GM19351 (cell line): ENCODE measurements around the gene SLC29A1.
"Not testable (repeated sequence)": the region's sequence is repeated elsewhere in the genome, so short reads cannot be mapped to it uniquely, and the experiment has no call there.

ENCODE experiments used
- ATAC-seq: cut with Tn5 transposase; IDR thresholded peaks from one replicate; pipeline ENCODE4 v1.9.1; 2021; ENCODE audit warnings: mild to moderate bottlenecking, moderate library complexity; ENCODE audit not compliant: unreplicated experiment

Gene SLC29A1

GRCh38 chr6:44193307-44193910 lies 30.0 kb upstream of the SLC29A1 start:
- no peak for ATAC-seq

GRCh38 chr6:44194326-44194725 lies 29.1 kb upstream of the SLC29A1 start:
- no peak for ATAC-seq

DNA sequence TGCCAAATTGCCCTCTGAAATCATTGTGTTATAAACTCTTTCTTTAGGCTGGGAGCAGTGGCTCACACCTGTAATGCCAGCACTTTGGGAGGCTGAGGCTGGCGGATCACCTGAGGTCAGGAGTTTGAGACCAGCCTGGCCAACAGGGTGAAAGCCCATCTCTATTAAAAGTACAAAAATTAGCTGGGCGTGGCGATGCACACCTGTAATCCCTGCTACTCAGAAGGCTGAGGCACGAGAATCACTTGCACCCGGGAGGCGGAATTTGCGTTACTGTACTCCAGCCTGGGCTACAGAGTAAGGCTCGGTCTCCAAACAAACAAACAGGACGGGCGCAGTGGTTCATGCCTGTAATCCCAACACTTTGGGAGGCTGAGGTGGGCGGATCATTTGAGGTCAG lies 27.0 kb upstream of the SLC29A1 start:
- not testable (repeated sequence) for ATAC-seq

- ATAC-seq, result no peak
Observed at GRCh38 chr6:44198684-44199083, 24.7 kb upstream of the SLC29A1 start.

- ATAC-seq, result no peak
Observed at GRCh38 chr6:44199883-44200282, 23.5 kb upstream of the SLC29A1 start.

DNA sequence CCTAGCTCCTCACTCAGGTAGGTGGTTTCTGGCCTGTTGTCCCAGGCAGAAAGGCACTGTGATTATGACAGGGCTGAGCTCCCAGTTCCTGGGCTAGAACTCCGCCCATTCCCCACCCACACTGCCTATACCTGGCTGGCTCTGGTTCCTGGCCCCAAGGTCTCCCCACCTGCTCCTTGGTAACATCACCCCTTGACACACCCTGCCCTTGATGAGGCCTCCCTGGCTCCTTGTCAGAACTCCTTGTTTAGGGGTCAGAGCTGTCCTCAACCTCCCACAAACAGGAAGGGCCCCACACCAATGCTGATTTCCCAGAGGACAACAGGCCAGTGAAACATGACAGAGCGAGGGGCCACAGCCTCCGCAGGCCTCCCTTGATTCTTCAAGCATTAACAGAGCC lies 22.2 kb upstream of the SLC29A1 start:
- no peak for ATAC-seq

- ATAC-seq, result no peak
Observed at GRCh38 chr6:44201638-44202303, 21.6 kb upstream of the SLC29A1 start.

GRCh38 chr6:44202332-44202971 lies 20.9 kb upstream of the SLC29A1 start:
- no peak for ATAC-seq

GRCh38 chr6:44202972-44203750 lies 20.2 kb upstream of the SLC29A1 start:
- ATAC-seq, result no peak

GRCh38 chr6:44203955-44204354 lies 19.4 kb upstream of the SLC29A1 start:
- no peak for ATAC-seq

GRCh38 chr6:44207966-44208365 lies 15.4 kb upstream of the SLC29A1 start:
- ATAC-seq, result no peak

GRCh38 chr6:44211284-44211683 lies 12.1 kb upstream of the SLC29A1 start:
- no peak for ATAC-seq

GRCh38 chr6:44214307-44214706 lies 9.1 kb upstream of the SLC29A1 start:
- no peak for ATAC-seq

GRCh38 chr6:44216677-44217331 lies 6.6 kb upstream of the SLC29A1 start, which contains the start of gene MYMX:
Gene MYMX, plus strand, starts transcription at chr6:44216926. Its CDS starts 546 bp downstream, at chr6:44217472.
- no peak for ATAC-seq

DNA sequence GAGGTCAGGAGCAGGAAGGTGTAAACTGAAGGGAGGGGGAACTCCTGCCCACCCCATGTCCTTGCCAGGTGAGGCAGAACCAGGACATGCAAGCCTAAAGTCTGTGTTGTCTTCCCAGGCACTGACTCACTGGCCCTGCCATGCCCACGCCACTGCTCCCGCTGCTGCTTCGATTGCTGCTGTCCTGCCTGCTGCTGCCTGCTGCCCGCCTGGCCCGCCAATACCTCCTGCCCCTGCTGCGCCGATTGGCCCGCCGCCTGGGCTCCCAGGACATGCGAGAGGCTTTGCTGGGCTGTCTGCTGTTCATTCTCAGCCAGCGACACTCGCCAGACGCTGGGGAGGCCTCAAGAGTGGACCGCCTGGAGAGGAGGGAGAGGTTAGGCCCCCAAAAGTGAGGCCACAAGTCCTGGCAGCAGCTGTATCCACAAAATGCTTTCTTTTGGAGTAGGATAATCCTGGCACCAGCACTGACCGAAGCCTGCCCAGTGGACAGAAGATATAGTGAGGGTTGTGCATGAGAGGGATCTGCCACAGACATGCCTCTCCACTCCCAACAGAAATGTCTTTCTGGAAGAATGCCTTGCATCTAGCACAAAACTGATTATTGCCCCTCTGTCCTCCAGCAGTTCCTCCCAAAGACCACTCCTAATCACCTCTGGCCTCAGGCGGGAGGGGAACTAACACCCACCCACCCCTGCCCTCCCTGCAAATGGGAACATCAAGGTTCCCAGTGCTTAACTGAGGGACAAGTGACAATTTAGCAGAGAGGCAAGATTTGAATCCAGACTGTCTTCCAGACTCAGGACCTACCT lies 5.9 kb upstream of the SLC29A1 start:
- ATAC-seq, result no peak

GRCh38 chr6:44219053-44219814 lies 4.2 kb upstream of the SLC29A1 start:
- peak; percentile 50 for ATAC-seq

GRCh38 chr6:44219815-44220784 lies 3.3 kb upstream of the SLC29A1 start:
- ATAC-seq, result no peak

GRCh38 chr6:44220913-44221290 lies 2.5 kb upstream of the SLC29A1 start:
- ATAC-seq, result no peak
